ENCODE results near the gene H3-3A.

DNA sequence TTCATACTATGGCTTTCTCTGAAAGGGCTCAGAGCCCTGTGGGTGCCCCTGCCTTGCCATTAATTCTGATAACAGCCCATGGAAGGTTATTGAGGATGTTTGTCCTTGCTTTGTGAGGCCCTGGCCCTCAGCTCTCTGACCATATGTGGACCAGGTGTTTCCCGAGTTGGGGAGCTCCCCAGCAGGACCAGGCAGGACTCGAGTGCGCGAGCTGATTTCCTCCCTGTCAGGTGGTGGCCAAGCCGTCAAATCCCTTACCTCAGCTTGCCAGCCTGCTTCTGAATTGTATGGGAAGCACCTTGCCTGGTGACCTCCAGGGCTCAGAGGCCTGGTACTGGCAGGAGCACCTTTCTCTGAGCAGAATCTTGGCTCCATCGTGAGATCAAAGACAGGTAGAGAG is 45.4 kb upstream of the H3-3A start:
- no peak for TF ChIP-seq POLR2A (IDR thresholded peaks at IDR 0.05)
- TF ChIP-seq, protein P1, sequence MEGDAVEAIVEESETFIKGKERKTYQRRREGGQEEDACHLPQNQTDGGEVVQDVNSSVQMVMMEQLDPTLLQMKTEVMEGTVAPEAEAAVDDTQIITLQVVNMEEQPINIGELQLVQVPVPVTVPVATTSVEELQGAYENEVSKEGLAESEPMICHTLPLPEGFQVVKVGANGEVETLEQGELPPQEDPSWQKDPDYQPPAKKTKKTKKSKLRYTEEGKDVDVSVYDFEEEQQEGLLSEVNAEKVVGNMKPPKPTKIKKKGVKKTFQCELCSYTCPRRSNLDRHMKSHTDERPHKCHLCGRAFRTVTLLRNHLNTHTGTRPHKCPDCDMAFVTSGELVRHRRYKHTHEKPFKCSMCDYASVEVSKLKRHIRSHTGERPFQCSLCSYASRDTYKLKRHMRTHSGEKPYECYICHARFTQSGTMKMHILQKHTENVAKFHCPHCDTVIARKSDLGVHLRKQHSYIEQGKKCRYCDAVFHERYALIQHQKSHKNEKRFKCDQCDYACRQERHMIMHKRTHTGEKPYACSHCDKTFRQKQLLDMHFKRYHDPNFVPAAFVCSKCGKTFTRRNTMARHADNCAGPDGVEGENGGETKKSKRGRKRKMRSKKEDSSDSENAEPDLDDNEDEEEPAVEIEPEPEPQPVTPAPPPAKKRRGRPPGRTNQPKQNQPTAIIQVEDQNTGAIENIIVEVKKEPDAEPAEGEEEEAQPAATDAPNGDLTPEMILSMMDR (IDR thresholded peaks at IDR 0.05) = no peak
- no peak for TF ChIP-seq POLR2AphosphoS5 (IDR thresholded peaks at IDR 0.05)
- no peak for TF ChIP-seq EP300 (IDR thresholded peaks at IDR 0.05)

All from suprapubic skin (tissue), 4 donors.